ENCODE data around the gene C1orf115.

The C1orf115 gene

DNA sequence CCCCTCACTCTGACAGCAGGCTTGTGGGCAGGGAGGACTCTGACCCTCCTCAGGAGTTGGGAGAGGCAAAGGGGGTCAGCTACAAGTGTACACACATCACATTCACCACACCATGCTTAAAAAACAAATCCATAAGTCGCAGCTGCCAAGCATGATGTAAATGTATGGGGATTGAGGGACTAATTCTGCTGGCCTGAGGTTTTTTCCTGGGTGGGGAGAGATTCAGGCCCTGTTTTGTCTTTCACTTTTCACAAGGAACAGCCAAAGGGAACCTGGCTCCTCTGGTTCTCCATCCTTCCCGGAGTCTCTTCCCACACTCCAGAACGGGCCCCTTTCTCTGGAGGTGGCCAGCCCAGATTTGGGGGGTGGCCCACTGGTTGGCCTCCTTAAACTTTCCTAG is 56.7 kb downstream of the C1orf115 start:
- Histone ChIP-seq H4K8ac (ENCODE audit: low read depth, low read length) (no peak overlapping the region), H3K4me1 (ENCODE audit: control insufficient read depth in 1 of 2, insufficient read depth in 2 of 2, low read length in 2 of 2) (peaks cover 0 to 2% of the 10 kb centered on the region in 2 experiments), H2BK5ac (ENCODE audit: low read depth, low read length, poor library complexity) (no peak overlapping the region), H4K12ac (ENCODE audit: low read depth, low read length) (no peak overlapping the region), H3K4me3 (ENCODE audit: low read depth, low read length) (no peak overlapping the region), H3K9ac (ENCODE audit: low read length) (no peak overlapping the region), H3K27me3 (ENCODE audit: insufficient read depth, low read length) (no peaks in the 10 kb centered on the region), H2BK120ac (ENCODE audit: insufficient read depth, low read length, poor library complexity) (no peak overlapping the region), H3K23ac (ENCODE audit: low read length) (no peak overlapping the region), H2AFZ (ENCODE audit: insufficient read depth, low read length, poor library complexity) (no peak overlapping the region), H3K18ac (ENCODE audit: low read length) (no peak overlapping the region), H2BK12ac (ENCODE audit: low read length) (no peak overlapping the region), H3K79me1 (ENCODE audit: low read length) (peaks cover 4% of the 10 kb centered on the region), H2AK5ac (ENCODE audit: low read length) (no peak overlapping the region), H4K91ac (ENCODE audit: low read depth, low read length) (no peak overlapping the region), H3K36me3 (ENCODE audit: control insufficient read depth in 1 of 2, insufficient read depth in 2 of 2, low read length in 2 of 2) (no peaks in the 10 kb centered on the region), H3K79me2 (ENCODE audit: control insufficient read depth, insufficient read depth, low read length, poor library complexity) (peaks cover 5% of the 10 kb centered on the region), H3K14ac (ENCODE audit: low read length) (no peak overlapping the region), H3K4me2 (ENCODE audit: low read length) (no peak overlapping the region), H3K9me3 (ENCODE audit: insufficient read depth, low read depth, low read length) (no peaks in the 10 kb centered on the region), H3K4ac (ENCODE audit: low read depth, low read length) (no peak overlapping the region), H3K27ac (ENCODE audit: low read depth, low read length) (no peak overlapping the region)
- DNase-seq: no peak
- WGBS (ENCODE audit: extremely low coverage, insufficient coverage, insufficient read length): no CpG with 5 or more reads among the region's 3 CpGs

DNA sequence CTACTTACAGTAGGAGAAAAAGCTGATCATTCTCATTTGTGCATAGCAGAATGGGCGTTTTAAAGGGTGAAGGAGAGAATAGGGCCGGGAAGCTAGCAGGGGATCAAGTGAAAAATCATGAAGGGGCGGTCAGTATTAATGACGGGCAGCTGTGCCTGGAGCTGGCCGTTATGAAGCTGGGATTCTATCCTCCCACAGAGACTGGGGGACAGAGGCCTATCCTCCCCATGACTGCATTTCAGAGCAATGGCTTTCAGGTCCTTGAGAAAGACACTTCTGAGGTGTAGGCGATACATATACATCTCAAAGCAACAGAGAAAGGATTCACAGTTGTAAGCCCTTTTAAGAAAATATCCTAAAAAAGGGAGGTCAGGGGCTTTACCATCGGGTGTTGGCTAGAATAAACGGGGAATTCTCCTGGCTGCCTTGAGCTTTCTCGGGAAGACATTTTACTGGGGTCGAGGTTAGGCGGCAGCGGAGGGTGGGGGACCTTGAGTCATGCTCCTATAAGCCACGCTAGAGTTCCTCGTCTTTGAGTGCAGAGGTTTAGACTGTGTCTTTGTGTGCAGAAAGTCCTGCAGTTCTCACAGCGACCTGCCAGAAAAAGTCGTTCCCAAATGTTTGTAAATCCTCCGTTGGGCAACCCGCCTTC is 57.4 kb downstream of the C1orf115 start:
- Histone ChIP-seq H3K4me3 (ENCODE audit: low read depth, low read length) (peak overlapping the region; percentile 82), H3K14ac (ENCODE audit: low read length) (no peak overlapping the region), H3K18ac (ENCODE audit: low read length) (no peak overlapping the region), H3K79me2 (ENCODE audit: control insufficient read depth, insufficient read depth, low read length, poor library complexity) (peaks cover 5% of the 10 kb centered on the region), H3K79me1 (ENCODE audit: low read length) (peaks cover 4% of the 10 kb centered on the region), H3K27me3 (ENCODE audit: insufficient read depth, low read length) (no peaks in the 10 kb centered on the region), H2AK5ac (ENCODE audit: low read length) (no peak overlapping the region), H3K36me3 (ENCODE audit: control insufficient read depth in 1 of 2, insufficient read depth in 2 of 2, low read length in 2 of 2) (no peaks in the 10 kb centered on the region), H4K12ac (ENCODE audit: low read depth, low read length) (no peak overlapping the region), H3K9me3 (ENCODE audit: insufficient read depth, low read depth, low read length) (no peaks in the 10 kb centered on the region), H2BK5ac (ENCODE audit: low read depth, low read length, poor library complexity) (no peak overlapping the region), H3K23ac (ENCODE audit: low read length) (no peak overlapping the region), H3K4me1 (ENCODE audit: control insufficient read depth in 1 of 2, insufficient read depth in 2 of 2, low read length in 2 of 2) (peaks cover 0 to 2% of the 10 kb centered on the region in 2 experiments), H2AFZ (ENCODE audit: insufficient read depth, low read length, poor library complexity) (peak overlapping the region; percentile 14), H3K4me2 (ENCODE audit: low read length) (peak overlapping the region; percentile 99), H3K9ac (ENCODE audit: low read length) (no peak overlapping the region), H3K27ac (ENCODE audit: low read depth, low read length) (no peak overlapping the region), H2BK12ac (ENCODE audit: low read length) (no peak overlapping the region), H4K8ac (ENCODE audit: low read depth, low read length) (no peak overlapping the region), H2BK120ac (ENCODE audit: insufficient read depth, low read length, poor library complexity) (no peak overlapping the region), H4K91ac (ENCODE audit: low read depth, low read length) (no peak overlapping the region), H3K4ac (ENCODE audit: low read depth, low read length) (no peak overlapping the region)
- DNase-seq: no peak
- no CpG with 5 or more reads among the region's 18 CpGs for WGBS (ENCODE audit: extremely low coverage, insufficient coverage, insufficient read length)

DNA sequence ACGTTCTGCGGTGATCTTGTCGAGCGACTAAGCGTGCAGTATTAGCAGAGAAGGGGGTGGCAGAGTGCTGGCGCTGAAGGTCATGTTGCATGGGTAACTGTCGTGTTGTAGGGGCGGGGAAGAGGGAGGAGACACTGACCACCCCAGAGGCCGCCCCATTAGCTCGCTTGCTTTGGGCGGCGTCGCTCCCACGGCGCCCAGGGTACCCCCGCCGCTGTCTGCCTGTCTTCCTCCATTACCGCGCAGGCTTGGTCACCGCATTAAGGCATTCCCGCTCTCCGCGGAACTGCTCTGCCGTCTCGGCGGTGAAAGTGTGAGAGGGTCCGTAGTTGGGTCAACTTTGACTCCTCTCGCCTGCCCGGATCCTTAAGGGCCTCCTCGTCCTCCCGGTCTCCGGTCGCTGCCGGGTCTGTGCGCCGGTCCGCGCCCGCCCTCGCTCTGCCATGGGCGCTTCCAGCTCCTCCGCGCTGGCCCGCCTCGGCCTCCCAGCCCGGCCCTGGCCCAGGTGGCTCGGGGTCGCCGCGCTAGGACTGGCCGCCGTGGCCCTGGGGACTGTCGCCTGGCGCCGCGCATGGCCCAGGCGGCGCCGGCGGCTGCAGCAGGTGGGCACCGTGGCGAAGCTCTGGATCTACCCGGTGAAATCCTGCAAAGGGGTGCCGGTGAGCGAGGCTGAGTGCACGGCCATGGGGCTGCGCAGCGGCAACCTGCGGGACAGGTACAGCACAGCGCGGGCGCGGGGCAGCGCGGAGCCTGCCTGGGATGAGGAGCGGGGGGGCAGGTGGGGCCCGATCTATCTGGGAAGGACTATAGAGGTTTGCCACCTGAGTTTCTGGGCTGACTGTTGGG is 58.1 kb downstream of the C1orf115 start, which contains the start of gene MTARC2:
MTARC2 (plus strand) TSS at position 234 of the 846 bp plus-strand sequence; CDS start at position 444, 210 bp downstream.
- Histone ChIP-seq H4K91ac (ENCODE audit: low read depth, low read length) (peak within 1 kb of the TSS; percentile 50), H3K14ac (ENCODE audit: low read length) (peak within 1 kb of the TSS; percentile 59)

More for the DNA sequence above, 58.1 kb downstream of the C1orf115 start, which contains the start of gene MTARC2:
- Histone ChIP-seq H3K23ac (ENCODE audit: low read length) (no peak within 1 kb of the TSS), H3K9me3 (ENCODE audit: insufficient read depth, low read depth, low read length) (no peaks in the 10 kb centered on the region), H3K4me1 (ENCODE audit: control insufficient read depth in 1 of 2, insufficient read depth in 2 of 2, low read length in 2 of 2) (peaks cover 0 to 2% of the 10 kb centered on the region in 2 experiments), H3K4ac (ENCODE audit: low read depth, low read length) (peak within 1 kb of the TSS; percentile 12), H3K36me3 (ENCODE audit: control insufficient read depth in 1 of 2, insufficient read depth in 2 of 2, low read length in 2 of 2) (no peaks in the 10 kb centered on the region), H3K27ac (ENCODE audit: low read depth, low read length) (no peak within 1 kb of the TSS), H2AFZ (ENCODE audit: insufficient read depth, low read length, poor library complexity) (peak within 1 kb of the TSS; percentile 76), H2BK12ac (ENCODE audit: low read length) (peak within 1 kb of the TSS; percentile 38), H3K27me3 (ENCODE audit: insufficient read depth, low read length) (no peaks in the 10 kb centered on the region), H3K79me1 (ENCODE audit: low read length) (peaks cover 4% of the 10 kb centered on the region), H2BK120ac (ENCODE audit: insufficient read depth, low read length, poor library complexity) (peak within 1 kb of the TSS; percentile 24), H2AK5ac (ENCODE audit: low read length) (no peak within 1 kb of the TSS), H3K4me3 (ENCODE audit: low read depth, low read length) (peak within 1 kb of the TSS; percentile 82), H3K18ac (ENCODE audit: low read length) (peak within 1 kb of the TSS; percentile 65), H2BK5ac (ENCODE audit: low read depth, low read length, poor library complexity) (no peak within 1 kb of the TSS), H4K12ac (ENCODE audit: low read depth, low read length) (peak within 1 kb of the TSS; percentile 44), H3K9ac (ENCODE audit: low read length) (peak within 1 kb of the TSS; percentile 79), H3K4me2 (ENCODE audit: low read length) (peak within 1 kb of the TSS; percentile 99), H4K8ac (ENCODE audit: low read depth, low read length) (peak within 1 kb of the TSS; percentile 72), H3K79me2 (ENCODE audit: control insufficient read depth, insufficient read depth, low read length, poor library complexity) (peaks cover 5% of the 10 kb centered on the region)
- WGBS (ENCODE audit: extremely low coverage, insufficient coverage, insufficient read length): no CpG with 5 or more reads among the region's 77 CpGs
- DNase-seq: peak; percentile 39 to 69

Measured in trophoblast cell (in vitro differentiated cells and primary cell).